SK-N-SH (cell line): Measurements from ENCODE around the gene KLHDC10. TPM values are rescaled to one million over a fixed set of nuclear protein-coding genes. Genes with fewer than 3 reads are reported as not detected.

Source experiments
- CHD2 ChIP-seq: fragments of 150-350 bp; IDR thresholded peaks from 2 replicates; pipeline ENCODE4 v1.6.1; 2018; ENCODE audit warnings: low read length; ENCODE audit not compliant: partially characterized antibody
- MEF2A ChIP-seq: IDR thresholded peaks from 2 replicates; pipeline ENCODE4 v1.4.0; 2012; ENCODE audit warnings: low read depth, borderline replicate concordance
- MXI1 ChIP-seq: IDR thresholded peaks from 2 replicates; pipeline ENCODE4 v1.6.1; 2012; ENCODE audit warnings: mild to moderate bottlenecking, low read depth, low read length, improper control_type of control experiment
- RCOR1 ChIP-seq: fragments of 150-350 bp; IDR thresholded peaks from 2 replicates; pipeline ENCODE4 v1.6.1; 2017; ENCODE audit warnings: antibody characterized with exemption, low read length
- RFX5 ChIP-seq: IDR thresholded peaks from 2 replicates; pipeline ENCODE4 v1.6.1; 2012; ENCODE audit warnings: mild to moderate bottlenecking, improper control_type of control experiment, low read length
- SIN3A ChIP-seq: IDR thresholded peaks from 2 replicates; pipeline ENCODE4 v1.6.1; 2012; ENCODE audit warnings: low read depth, mild to moderate bottlenecking, low read length, moderate library complexity, borderline replicate concordance
- TAF1 ChIP-seq: IDR thresholded peaks from 2 replicates; pipeline ENCODE4 v1.6.1; 2012; ENCODE audit warnings: low read depth, mild to moderate bottlenecking, low read length, moderate library complexity, borderline replicate concordance
- YY1 ChIP-seq: IDR thresholded peaks from 2 replicates; pipeline ENCODE4 v1.4.0; 2012; ENCODE audit warnings: low read depth, mild to moderate bottlenecking
- polyA plus RNA-seq, 3 experiments: library from polyadenylated mRNA; depleted of rRNA; stranded (reverse); fragments of >200 nt; gene quantifications; 2 replicates each; pipeline ENCODE4 v1.2.3, GENCODE V29; 2012
- TF ChIP-seq, protein P1 (sequence below): IDR thresholded peaks from 2 replicates; pipeline ENCODE4 v1.6.1; 2012; ENCODE audit warnings: mild to moderate bottlenecking, low read depth, low read length, moderate library complexity
- TF ChIP-seq, protein P2 (sequence below): IDR thresholded peaks from 2 replicates; pipeline ENCODE4 v1.4.0; 2012; ENCODE audit warnings: low read depth, borderline replicate concordance
- TF ChIP-seq, protein P3 (sequence below): fragments of 150-350 bp; IDR thresholded peaks from 2 replicates; pipeline ENCODE4 v1.6.1; 2016; ENCODE audit warnings: mild to moderate bottlenecking, low read depth, low read length
- TF ChIP-seq, protein P4 (sequence below): fragments of 200-600 bp; sonication (generic); IDR thresholded peaks from 2 replicates; pipeline ENCODE4 v1.6.1; 2017; ENCODE audit warnings: antibody characterized with exemption, mild to moderate bottlenecking, moderate library complexity
- TF ChIP-seq, protein P5 (sequence below): IDR thresholded peaks from 2 replicates; pipeline ENCODE4 v1.4.0; 2012; ENCODE audit warnings: low read depth, borderline replicate concordance

The KLHDC10 gene
- polyA plus RNA-seq, 1 of the 3 experiments (the other 2 are of a cell fraction) = 15.9 TPM

DNA sequence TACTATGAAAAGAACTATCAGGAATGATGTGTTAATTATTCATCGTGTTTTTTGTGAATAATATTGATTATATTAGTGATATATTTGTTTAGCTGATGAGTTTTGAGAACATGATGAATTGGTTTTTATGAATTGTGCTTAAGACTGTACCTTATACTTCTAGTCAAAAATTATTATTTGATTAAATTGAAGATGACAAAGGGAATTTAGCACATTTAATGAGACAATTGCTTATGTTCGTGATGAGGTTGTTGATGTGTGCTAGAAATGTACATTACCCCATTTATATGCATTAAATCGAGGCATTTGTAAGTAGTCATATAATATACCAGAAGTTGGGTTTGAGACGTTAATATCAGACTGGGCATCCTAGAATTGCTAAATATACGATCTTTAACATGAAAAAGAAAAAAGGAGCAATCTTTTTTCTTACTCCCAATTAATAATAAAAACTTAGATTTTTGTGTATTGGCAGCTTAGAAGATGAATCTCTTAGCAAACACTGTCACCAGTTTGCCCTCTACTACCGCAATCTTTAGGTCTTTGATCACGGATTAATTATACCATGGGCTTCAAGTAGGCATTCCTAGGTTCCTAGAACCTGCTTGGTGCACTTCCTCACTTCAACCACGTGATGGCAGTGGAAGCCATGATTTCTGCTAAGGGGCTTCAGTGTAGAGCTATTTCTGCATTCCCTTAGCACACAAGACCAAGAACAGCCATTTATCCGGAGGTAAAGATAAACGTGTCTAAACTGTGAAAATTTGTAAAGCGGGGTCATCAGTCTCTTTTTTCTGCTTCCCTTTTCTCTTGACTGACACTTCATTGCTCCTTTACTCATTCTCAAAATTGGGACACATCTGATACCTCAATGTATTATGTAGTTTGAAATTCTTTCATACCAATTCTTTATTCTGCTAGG is 1.6 kb downstream of the KLHDC10 start (continued):
- TF ChIP-seq, protein P1, sequence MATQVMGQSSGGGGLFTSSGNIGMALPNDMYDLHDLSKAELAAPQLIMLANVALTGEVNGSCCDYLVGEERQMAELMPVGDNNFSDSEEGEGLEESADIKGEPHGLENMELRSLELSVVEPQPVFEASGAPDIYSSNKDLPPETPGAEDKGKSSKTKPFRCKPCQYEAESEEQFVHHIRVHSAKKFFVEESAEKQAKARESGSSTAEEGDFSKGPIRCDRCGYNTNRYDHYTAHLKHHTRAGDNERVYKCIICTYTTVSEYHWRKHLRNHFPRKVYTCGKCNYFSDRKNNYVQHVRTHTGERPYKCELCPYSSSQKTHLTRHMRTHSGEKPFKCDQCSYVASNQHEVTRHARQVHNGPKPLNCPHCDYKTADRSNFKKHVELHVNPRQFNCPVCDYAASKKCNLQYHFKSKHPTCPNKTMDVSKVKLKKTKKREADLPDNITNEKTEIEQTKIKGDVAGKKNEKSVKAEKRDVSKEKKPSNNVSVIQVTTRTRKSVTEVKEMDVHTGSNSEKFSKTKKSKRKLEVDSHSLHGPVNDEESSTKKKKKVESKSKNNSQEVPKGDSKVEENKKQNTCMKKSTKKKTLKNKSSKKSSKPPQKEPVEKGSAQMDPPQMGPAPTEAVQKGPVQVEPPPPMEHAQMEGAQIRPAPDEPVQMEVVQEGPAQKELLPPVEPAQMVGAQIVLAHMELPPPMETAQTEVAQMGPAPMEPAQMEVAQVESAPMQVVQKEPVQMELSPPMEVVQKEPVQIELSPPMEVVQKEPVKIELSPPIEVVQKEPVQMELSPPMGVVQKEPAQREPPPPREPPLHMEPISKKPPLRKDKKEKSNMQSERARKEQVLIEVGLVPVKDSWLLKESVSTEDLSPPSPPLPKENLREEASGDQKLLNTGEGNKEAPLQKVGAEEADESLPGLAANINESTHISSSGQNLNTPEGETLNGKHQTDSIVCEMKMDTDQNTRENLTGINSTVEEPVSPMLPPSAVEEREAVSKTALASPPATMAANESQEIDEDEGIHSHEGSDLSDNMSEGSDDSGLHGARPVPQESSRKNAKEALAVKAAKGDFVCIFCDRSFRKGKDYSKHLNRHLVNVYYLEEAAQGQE = no peak
- TF ChIP-seq, protein P2, sequence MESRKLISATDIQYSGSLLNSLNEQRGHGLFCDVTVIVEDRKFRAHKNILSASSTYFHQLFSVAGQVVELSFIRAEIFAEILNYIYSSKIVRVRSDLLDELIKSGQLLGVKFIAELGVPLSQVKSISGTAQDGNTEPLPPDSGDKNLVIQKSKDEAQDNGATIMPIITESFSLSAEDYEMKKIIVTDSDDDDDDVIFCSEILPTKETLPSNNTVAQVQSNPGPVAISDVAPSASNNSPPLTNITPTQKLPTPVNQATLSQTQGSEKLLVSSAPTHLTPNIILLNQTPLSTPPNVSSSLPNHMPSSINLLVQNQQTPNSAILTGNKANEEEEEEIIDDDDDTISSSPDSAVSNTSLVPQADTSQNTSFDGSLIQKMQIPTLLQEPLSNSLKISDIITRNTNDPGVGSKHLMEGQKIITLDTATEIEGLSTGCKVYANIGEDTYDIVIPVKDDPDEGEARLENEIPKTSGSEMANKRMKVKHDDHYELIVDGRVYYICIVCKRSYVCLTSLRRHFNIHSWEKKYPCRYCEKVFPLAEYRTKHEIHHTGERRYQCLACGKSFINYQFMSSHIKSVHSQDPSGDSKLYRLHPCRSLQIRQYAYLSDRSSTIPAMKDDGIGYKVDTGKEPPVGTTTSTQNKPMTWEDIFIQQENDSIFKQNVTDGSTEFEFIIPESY = no peak
- TF ChIP-seq MXI1 (peak; percentile 63; the same call in 1 of the 2 replicates), RFX5 (0 out of 2 replicates have a peak, but pooled peaks have one; percentile 54), RCOR1 (no peak; the same call in 1 of the 2 replicates), SIN3A (no peak), YY1 (no peak), MEF2A (no peak), TAF1 (no peak), CHD2 (no peak)
- TF ChIP-seq, protein P3, sequence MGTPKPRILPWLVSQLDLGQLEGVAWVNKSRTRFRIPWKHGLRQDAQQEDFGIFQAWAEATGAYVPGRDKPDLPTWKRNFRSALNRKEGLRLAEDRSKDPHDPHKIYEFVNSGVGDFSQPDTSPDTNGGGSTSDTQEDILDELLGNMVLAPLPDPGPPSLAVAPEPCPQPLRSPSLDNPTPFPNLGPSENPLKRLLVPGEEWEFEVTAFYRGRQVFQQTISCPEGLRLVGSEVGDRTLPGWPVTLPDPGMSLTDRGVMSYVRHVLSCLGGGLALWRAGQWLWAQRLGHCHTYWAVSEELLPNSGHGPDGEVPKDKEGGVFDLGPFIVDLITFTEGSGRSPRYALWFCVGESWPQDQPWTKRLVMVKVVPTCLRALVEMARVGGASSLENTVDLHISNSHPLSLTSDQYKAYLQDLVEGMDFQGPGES = no peak; the same call in 1 of the 2 replicates
- TF ChIP-seq, protein P4, sequence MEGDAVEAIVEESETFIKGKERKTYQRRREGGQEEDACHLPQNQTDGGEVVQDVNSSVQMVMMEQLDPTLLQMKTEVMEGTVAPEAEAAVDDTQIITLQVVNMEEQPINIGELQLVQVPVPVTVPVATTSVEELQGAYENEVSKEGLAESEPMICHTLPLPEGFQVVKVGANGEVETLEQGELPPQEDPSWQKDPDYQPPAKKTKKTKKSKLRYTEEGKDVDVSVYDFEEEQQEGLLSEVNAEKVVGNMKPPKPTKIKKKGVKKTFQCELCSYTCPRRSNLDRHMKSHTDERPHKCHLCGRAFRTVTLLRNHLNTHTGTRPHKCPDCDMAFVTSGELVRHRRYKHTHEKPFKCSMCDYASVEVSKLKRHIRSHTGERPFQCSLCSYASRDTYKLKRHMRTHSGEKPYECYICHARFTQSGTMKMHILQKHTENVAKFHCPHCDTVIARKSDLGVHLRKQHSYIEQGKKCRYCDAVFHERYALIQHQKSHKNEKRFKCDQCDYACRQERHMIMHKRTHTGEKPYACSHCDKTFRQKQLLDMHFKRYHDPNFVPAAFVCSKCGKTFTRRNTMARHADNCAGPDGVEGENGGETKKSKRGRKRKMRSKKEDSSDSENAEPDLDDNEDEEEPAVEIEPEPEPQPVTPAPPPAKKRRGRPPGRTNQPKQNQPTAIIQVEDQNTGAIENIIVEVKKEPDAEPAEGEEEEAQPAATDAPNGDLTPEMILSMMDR = peak; percentile 100
- TF ChIP-seq, protein P5, sequence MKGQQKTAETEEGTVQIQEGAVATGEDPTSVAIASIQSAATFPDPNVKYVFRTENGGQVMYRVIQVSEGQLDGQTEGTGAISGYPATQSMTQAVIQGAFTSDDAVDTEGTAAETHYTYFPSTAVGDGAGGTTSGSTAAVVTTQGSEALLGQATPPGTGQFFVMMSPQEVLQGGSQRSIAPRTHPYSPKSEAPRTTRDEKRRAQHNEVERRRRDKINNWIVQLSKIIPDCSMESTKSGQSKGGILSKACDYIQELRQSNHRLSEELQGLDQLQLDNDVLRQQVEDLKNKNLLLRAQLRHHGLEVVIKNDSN = peak; percentile 50; the same call in 1 of the 2 replicates
- TF ChIP-seq, all 33 proteins: peak for 7
